AG04449 (cell line): Measurements from ENCODE around the gene RNU6-8.

Experiments
- CTCF ChIA-PET: fragments of 350-600 bp; formaldehyde crosslinking; extraction: SDS; loops from one replicate; lab custom pipeline; 2021; ENCODE audit warnings: antibody characterized with exemption; lab: Yijun Ruan, JAX
- POLR2A ChIA-PET: fragments of 400-600, 350-600 bp; formaldehyde crosslinking; extraction: SDS; loops from one replicate; lab custom pipeline; 2020; ENCODE audit warnings: antibody characterized with exemption, inconsistent platforms; lab: Yijun Ruan, JAX
- DNase-seq: peaks from one replicate; pipeline ENCODE4 v3.0.0-alpha.2; 2010; ENCODE audit warnings: low read depth, low spot score
- H3K4me3 ChIP-seq: 2 replicates; pipeline ENCODE4 v1.5.1; 2011; ENCODE audit warnings: low read depth, mild to moderate bottlenecking, control low read depth, low read length
- TF ChIP-seq, protein P1 (sequence below): IDR thresholded peaks from one replicate; pipeline ENCODE4 v1.5.1; 2011; ENCODE audit warnings: mild to moderate bottlenecking, moderate library complexity, low read length, control low read depth, inconsistent platforms; ENCODE audit not compliant: insufficient read depth; ENCODE audit errors: missing control alignments

The RNU6-8 gene

DNA sequence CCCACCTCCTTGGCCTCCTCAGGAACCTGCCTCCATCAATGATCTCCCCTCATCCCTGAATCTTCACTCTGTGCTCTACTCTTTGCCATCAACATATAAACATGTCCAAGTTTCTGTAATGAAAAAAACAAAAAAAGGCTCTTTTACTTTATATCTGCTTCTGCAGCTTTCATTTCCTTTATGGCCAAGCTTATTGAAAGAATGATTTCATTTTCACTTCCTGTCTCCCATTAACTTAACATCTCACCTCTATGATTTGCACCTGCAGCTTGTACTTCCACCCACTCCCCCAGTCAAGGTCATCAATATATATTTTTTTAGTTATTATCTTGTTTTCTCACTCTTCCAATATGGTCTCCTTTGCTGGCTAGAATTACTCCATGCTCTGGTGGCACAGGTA lies 16.8 kb downstream of the RNU6-8 start:
- H3K4me3 ChIP-seq: no peak overlapping the region
- TF ChIP-seq, protein P1, sequence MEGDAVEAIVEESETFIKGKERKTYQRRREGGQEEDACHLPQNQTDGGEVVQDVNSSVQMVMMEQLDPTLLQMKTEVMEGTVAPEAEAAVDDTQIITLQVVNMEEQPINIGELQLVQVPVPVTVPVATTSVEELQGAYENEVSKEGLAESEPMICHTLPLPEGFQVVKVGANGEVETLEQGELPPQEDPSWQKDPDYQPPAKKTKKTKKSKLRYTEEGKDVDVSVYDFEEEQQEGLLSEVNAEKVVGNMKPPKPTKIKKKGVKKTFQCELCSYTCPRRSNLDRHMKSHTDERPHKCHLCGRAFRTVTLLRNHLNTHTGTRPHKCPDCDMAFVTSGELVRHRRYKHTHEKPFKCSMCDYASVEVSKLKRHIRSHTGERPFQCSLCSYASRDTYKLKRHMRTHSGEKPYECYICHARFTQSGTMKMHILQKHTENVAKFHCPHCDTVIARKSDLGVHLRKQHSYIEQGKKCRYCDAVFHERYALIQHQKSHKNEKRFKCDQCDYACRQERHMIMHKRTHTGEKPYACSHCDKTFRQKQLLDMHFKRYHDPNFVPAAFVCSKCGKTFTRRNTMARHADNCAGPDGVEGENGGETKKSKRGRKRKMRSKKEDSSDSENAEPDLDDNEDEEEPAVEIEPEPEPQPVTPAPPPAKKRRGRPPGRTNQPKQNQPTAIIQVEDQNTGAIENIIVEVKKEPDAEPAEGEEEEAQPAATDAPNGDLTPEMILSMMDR: no peak
- DNase-seq: no peak
- ChIA-PET CTCF (no interaction called here), POLR2A (no interaction called here)

GRCh38 chr14:32185097-32185496 lies 18.0 kb downstream of the RNU6-8 start:
- no peak overlapping the region for H3K4me3 ChIP-seq
- CTCF ChIA-PET: no interaction called here
- no peak for DNase-seq
- TF ChIP-seq, protein P1: no peak
- POLR2A ChIA-PET: no interaction called here

GRCh38 chr14:32183151-32184058 lies 19.7 kb downstream of the RNU6-8 start:
- POLR2A ChIA-PET: no interaction called here
- TF ChIP-seq, protein P1: no peak
- H3K4me3 ChIP-seq: no peak overlapping the region
- DNase-seq: no peak
- CTCF ChIA-PET: no interaction called here

DNA sequence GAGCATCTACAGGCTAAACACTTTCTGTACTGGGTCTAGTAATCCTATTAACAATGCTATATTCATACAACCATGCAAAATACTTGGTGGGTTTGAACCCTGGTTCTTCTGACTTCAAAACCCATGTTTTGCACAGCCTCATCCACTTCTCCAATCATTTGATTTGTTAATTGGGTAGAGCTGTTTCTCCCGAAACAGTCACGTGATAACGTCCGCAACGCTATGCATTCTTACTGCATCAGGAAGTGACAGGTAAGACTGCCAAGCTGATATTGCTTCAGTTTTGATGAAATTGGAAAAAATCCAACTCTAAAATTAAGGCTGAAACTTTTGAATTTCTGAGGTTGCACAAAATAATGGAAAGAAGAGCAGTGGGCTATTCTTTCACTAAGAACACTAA lies 31.6 kb downstream of the RNU6-8 start:
- CTCF ChIA-PET: no interaction called here
- no peak for DNase-seq
- H3K4me3 ChIP-seq: no peak overlapping the region
- TF ChIP-seq, protein P1: no peak
- POLR2A ChIA-PET: no interaction called here

GRCh38 chr14:32169191-32169590 lies 33.9 kb downstream of the RNU6-8 start:
- TF ChIP-seq, protein P1: no peak
- no peak for DNase-seq
- no peak overlapping the region for H3K4me3 ChIP-seq
- CTCF ChIA-PET: interaction anchor here (1.4 kb wide), 1 partner anchor 11 kb away, joined by 3 read pairs; no protein-coding TSS in a partner anchor
- POLR2A ChIA-PET: no interaction called here

DNA sequence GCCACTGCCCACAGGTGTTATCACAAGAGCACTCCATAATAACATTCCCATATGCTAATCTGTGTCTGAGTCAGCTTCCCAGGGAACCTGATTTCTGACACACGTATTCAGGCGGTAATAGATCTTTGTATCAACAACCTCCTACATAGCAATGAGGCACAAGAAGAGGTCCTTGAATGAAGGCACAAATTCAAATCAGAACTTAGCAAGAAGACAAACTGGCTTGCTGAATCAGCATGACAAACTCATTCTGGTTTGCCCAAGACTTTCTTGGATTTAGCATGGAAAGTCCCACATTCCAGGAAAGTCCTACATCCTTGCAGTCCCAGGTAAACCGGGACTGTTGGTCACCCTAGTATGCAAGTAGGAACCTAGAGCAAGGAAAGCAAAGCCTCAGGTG lies 35.2 kb downstream of the RNU6-8 start:
- no peak overlapping the region for H3K4me3 ChIP-seq
- POLR2A ChIA-PET: no interaction called here
- CTCF ChIA-PET: no interaction called here
- no peak for DNase-seq
- TF ChIP-seq, protein P1: no peak
